Superior temporal gyrus (tissue), 1 donor: ENCODE results near the gene ETHE1.
A peak's percentile ranks its signal among the peaks of the same experiment; 100 is the strongest.
"Not testable (repeated sequence)": the region's sequence is repeated elsewhere in the genome, so short reads cannot be mapped to it uniquely, and the experiment has no call there.

ENCODE experiments used
- DNase-seq: peaks from one replicate; pipeline ENCODE4 v3.0.0-alpha.2; 2016; ENCODE audit errors: extremely low spot score

ETHE1 gene

DNA sequence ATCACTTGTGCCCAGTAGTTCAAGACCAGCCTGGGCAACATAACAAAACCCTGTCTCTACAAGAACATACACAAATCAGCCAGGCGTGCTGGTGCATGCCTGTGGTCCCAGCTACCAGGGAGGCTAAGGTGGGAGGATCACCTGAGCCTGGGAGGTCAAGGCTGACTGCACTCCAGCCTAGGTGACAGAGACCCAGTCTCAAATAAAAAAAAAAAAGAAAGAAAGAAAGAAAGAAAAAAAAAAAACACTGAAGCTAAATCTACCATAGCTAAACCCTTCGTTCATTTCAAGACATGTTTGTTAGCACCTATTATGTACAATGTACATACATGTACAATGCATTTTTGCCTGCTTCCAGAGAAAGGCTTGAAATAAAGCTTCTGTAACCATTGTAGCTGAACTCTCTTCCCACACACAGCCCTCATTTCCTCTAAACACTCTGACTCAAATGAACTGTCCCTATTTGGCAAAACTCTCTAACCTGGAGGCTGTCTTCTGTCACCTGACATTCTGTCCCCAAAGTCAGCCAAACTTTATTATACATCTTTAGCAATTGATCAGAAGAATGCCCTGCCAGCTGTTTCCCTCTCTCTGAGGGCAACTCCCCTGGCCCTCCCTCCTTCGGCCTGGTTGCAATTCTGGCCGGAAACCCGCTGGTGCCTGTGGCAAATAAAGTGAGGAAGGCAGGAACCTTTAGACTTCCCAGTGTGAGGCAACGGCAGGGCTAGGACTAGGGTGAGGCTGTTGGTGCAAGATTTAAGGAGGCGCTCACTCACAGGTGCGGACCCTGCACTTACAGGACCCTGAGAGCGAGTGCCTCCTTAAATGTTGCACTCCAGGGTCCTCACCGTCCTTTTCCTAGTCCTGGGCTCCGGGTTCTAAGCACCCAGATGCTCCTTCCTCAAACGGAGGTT is 1.8 kb downstream of the ETHE1 start:
- DNase-seq: no peak

DNA sequence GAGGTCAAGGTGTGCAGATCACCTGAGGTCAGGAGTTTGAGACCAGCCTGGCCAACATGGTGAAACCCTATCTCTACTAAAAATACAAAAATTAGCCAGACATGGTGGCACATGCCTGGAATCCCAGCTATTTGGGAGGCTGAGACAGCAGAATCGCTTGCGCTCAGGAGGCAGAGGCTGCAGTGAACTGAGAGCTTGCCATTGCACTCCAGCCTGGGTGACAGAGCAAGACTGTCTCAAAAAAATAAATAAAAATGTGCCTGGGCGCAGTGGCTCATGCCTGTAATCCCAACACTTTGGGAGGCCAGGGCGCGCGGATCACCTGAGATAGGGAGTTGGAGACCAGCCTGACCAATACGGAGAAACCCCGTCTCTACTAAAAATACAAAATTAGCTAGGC is 3.3 kb downstream of the ETHE1 start:
- not testable (repeated sequence) for DNase-seq

DNA sequence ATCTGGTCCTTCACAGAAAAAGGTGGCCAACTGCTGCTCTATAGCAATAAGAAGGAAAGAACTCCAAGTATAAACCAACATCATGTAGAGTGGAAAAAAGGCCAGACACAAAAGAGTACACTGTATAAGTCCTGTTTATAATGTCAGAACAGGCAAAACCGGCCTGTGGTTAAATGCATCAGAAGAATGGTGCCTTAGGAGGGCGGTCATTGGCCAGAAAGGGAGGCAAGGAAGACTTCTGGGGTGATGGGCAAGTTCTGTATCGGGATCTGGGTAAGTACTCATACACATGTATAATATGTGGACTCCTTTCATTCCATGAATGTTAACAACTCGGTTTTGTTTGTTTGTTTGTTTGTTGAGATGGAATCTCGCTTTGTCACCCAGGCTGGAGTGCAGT is 4.1 kb downstream of the ETHE1 start:
- no peak for DNase-seq

DNA sequence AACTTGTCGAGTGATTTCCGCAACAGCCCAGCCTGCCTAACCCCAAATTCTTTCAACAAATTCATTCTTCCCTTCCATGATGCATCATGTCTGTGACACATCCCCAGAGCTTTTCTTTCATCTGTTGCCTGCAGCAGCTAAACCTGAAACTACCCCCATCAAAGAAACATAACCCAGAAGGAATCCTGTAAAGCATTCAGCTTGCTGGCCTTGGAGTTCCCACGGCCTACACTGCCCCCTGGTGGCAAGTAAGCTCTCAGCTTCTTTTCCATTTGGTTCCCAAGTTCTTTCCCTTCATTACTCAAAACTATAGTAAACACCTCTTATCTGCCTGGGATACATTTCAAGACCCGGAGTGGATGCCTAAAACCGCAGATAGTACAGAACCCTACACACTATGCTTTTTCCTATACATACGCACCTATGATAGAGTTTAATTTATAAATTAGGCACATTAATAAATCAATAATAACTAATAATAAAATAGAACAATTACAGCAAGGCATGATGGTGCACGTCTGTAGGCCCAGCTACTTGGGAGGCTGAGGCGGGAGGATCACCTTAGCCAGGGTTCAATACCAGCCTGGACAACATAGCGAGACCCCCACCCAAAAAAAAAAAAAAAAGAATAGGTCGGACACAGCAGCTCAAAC is 7.4 kb downstream of the ETHE1 start:
- DNase-seq: peak; percentile 95

DNA sequence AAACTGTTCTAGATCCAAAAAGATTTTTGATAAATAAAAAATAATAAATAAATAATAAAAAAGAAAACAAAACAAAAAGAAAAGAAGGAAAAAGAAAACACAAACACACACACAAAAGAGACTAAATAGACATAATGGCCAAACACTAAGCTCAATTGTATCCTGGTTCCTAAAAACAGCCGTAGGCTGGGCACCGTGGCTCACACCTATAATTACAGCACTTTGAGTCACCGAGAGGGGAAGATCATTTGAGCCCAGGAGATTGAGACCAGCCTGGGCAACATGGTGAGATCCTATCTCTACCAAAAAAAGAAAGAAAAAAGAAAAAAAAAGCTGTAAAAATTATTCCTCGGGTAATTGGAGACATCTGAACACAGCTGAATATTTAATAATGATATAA is 8.9 kb downstream of the ETHE1 start:
- DNase-seq: no peak

DNA sequence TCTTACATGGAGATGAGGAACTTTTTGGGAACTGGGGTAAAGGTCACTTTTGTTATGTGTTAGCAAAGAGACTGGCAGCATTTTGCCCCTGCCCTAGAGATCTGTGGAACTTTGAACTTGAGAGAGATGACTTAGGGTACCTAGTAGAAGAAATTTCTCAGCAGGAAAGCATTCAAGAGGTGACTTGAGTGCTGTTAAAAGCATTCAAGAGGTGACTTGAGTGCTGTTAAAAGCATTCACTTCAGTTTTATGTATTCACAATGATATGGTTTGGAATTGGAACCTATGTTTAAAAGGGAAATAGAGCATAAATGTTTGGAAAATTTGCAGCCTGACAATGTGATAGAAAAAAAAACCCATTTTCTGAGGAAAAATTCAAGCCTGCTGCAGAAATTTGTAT is 14.6 kb downstream of the ETHE1 start:
- not testable (repeated sequence) for DNase-seq

DNA sequence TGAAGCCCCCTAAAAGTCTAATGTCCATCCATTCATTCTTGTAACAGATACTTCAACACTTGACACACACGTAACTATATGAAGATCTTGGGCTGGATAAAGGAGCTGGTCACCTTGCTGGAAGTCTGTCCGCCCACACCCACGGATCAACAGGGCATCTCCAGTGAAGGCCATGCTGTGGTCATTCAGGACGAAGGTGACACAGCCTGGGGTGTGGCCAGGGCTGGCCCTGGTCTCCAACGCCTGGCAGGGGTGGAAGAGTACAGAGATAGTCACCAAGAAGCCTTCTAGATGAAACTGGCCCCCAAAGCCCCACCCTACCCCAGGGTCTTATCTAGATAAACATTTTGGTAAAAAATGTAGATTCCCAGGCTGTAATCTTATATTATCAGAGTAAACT is 15.7 kb downstream of the ETHE1 start:
- no peak for DNase-seq

DNA sequence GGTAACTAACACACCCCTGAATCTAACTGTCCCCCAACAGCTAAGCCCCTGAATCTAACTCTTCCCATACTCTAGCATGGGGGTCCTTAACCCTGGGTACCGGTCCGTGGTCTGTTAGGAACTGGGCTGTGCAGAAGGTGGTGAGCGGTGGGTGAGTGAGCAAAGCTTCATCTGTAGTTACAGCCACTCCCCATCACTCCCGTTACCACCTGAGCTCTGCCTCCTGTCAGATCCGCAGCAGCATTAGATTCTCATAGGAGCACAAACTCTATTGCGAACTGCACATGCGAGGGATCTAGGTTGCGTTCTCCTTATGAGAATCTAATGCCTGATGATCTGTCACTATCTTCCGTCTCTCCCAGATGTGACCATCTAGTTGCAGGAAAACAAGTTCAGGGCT is 16.3 kb downstream of the ETHE1 start:
- no peak for DNase-seq

DNA sequence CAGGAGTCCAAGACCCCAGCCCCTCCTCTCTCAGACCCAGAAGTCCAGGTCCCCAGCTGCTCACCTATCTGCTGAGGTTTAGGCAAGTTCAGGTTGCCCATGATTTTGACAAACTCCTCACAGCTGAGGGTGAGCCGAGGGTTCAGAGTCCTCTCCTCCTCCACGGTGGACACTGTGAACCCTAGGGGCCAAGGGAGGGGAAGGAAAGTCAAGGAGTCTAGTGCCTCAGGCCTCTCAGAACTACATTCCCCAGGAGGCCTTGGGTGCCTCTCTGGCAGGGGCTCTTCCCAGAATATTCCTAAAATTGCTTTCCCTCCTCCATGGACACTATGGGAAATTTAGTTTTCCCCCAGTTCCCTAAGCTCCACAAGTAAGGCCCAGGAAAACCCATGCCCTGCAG is 19.1 kb downstream of the ETHE1 start:
- no peak for DNase-seq

DNA sequence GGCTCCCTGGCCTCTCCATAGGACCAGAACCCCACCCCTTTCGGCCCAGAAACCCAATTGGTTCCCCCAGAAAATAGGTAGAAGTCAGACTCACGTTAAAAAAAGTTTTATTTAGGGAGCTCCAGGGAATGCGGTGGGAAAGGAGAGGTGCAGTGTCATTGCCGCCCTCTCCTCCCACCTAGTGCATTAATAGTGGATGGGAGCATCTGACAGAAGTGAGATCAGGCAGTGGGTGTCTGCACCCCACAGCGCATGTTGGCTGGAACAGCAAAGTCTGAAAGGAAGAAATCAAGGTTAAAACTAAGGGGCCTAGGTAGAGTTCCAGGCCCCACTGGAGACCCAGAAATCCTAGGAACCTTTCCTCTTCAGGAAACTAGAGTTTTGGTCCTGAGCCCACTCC is 20.4 kb downstream of the ETHE1 start:
- no peak for DNase-seq

DNA sequence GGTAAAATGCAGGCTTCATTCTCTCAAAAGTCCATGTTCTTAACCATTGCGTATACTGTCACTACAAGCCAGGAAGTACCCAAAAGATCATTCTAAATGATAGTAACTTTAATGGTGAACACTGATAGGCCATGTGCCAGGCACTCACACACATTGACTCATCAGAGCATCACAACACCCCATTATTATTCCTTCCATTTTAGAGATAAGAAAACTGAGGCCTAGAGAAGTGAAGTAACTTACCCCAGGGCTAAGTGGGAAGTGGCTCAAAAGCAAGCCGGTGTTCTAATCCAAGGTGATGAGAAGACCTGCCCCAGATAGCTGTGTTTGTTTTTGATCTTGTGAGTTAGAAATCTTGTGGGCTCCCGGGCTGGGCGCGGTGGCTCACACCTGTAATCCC is 21.1 kb downstream of the ETHE1 start:
- DNase-seq: no peak

DNA sequence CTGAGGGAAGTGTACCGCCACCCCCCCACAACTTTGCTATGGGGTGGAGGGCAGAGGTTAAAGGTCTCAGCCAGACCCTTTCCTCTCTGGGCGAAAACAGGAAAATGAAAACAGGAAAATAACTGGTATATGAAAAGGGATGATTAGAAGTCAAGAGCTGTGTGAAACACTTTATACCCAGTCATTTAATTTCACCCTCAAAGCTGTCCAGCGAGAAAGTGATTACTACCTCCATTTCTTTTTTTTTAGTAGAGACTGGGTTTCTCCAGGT is 21.9 kb downstream of the ETHE1 start:
- no peak for DNase-seq

DNA sequence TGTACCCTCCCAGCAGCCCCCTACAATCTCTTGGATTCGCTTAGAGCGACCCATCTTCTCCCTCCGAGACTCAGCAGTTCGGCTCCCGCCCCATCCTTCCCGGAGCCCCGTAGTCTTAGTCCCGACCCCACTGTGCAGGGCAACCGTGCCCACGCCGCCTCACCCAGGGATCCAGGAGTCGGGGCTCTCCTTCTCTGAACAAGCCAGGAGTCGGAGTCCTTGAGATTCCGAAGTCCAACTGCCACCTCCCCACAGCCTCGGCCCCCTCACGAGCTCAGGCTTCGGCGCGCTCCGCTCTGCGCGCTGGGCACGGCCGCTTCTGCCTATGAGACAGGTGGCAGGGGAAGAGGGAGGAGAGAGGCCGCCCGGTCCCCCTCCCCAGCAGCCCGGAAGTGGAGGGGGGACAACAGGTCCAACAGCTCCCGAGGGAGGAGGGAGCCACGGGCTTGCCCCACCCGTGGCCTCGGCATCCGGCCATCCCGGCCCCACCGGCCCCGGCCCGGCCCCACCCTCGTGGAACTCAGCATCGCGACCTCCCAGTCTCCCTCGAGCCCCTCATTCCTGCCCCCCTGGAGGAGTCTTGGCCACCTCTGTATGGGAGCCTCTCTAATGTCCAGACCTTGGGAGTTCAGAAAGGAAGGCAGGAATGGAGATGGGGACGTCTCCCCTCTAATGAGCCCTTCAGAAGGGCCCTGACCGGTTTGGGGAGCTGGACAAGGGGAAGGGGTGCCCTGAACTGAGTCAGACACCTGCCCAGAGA is 22.4 kb downstream of the ETHE1 start, which contains the start of gene PHLDB3:
Gene PHLDB3 (minus strand): TSS at position 321 of the 760 bp plus-strand sequence. CDS start 628 bp downstream, outside the sequence.
- DNase-seq: no peak

DNA sequence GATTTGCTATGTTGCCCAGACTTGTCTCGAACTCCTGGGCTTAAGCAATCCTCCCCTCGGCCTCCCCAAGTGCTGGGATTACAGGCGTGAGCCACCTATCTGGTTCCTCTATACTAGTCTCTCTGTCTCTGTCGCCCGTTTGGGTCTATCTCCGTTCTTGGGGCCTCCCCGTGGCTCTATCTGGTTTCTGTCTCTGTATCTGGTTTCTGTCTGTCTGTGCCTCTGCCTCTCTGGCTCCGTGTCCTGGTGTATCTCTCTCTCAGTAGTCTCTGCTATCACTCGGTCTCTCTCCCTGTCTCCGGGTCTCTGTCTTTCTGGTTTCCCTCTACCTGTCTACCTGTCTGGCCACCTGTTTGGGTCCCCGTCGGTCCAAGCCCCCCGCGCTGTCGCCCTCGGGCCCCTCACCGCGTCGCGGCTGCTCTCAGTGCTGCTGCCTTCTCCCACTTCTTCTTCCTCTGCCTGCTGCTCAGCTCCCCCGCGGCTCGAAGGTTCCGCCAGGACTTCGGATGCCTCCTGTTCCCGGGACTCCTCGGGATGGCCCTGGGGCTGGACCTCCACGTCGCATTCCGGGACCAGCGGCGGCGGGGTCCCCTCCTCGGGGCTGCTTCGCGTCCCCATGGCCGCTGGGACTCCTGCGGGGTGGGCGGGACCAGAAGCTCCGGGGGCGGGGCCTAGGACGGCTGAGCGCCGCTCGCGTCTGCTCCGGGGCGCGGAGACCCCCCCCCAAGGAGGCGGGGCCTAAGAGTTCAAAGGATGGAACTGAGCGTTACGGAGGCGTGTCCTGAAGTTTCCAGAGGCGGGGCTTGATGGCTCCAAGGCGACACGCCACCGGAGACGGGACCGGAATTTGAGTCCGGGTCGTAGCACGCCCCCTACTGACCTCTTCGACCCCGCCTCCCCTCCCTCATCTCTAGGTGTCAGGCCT is 23.2 kb downstream of the ETHE1 start:
- DNase-seq: peak; percentile 96

DNA sequence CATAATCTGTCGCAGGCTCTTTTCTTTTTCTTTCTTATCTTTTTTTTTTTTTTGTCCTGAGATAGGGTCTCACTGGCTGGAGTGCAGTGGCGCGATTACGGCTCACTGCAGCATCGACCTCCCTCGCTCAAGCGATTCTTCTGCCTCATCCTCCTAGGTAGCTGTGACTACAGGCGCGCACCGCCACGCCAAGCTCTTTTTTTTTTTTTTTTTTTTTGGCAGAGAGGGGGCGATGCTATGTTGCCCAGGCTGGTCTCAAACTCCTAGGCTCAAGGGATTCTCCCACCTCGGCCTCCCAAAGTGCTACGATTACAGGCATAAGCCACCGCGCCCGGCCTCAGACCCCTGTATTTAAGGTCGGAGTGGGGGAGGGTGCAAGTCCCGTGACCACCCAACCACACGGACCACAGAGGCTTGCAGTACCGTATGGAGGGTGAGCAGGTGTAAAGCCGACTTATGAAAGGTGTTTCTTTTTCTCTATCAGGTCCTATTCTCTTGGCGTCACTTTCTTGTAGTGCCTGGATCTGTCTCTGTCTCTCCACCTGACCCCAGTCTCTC is 24.5 kb downstream of the ETHE1 start:
- DNase-seq: no peak

DNA sequence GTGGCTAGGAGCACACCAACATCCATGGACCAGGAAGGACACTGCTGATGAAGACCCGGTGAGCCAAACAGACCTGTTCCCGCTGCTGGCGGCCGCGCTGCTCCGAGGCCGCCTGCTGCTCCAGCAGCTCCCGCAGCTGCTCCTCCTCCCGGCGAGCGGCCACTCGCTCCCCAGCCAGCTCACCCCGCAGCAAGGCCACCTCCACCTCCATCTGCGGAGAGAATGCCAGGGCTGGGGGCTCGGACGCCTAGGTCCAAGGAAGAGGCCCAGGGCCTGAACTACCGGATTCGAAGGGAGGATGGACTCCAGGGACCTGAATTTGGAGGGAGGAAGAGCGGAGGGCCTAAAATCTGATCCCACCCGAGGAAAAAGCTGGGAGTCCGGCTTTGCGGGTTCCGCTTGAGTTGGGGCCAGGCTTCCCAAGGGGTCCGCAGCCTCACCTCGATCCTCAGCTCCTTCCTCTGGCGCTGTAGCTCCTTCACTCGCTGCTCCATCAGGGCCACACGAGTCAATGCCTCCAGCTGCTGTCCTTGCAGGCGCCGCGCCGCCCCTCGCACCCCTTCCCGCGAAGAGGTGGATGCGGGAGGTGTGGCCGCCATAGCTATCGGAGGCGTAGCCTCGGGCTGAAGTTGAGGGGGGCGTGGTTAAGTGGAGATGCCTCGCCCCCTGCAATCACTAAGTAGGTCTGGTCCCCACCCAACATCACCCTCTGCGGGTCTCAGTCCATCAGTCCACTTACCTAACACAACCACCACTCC is 25.2 kb downstream of the ETHE1 start:
- no peak for DNase-seq

DNA sequence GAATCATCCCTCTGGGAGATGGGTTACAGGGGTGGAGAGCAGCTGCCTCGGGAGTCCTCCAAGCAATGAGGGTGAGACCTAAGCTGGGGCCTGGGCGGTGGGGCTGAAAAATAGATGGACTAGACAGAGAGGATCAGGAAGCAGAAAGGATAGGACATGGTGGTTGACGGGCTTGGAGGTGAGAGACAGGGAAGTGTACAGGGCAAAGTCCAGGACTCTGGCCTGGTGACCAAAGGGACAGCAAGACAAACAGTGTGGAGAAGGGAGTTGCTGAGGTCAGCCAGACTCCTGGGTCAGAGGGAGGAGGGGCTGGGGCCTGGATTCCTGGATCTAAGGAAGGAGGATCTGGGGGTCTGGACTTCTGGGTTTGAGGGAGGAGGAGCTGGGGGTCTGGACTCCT is 28.0 kb downstream of the ETHE1 start:
- no peak for DNase-seq

DNA sequence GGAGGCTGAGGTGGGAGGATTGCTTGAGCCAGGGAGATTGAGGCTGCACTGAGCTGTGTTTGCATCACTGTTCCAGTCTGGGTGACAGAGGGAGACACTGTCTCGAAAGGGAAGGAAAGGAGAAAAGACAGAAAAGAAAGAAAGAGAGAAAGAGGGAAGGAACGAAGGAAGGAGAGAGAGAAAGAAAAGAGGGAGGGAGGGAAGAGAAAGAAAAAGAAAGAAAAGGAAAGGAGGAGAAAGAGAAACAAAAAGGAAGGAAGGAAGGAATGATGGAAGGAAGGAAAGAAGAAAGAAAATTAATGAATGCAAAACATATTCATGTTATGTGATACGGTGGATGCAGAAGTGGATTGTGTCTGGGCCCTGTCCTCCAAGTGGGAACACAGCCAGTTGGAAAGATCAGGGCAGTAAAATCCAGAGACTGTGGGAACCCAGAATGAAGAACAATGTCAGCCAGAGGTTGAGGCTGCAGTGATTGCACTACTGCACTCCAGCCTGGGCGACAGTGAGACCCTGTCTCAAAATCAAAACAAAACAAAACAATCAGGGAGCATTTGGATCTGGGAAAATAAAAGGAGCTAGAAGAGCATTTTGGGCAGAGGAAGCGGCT is 28.7 kb downstream of the ETHE1 start:
- no peak for DNase-seq

DNA sequence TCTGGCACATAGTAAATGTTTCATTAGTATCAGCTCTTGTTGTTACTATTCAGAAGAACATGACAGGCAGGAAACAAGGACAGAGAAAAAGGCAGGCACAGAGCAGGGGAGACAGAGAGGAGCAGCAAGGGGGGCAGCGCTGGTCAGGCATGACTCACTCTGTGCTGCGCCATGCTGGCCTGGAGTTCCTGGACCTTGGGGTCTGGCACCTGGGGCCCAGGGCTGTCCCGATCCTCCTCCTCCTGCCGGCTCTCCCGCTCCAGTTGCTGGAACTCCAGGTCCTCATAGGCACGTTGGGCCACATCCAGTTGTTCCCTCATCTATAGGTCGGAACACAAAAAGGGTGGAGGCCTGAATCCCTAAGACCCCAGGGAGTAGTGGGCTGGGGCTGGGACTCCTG is 30.0 kb downstream of the ETHE1 start:
- no peak for DNase-seq

DNA sequence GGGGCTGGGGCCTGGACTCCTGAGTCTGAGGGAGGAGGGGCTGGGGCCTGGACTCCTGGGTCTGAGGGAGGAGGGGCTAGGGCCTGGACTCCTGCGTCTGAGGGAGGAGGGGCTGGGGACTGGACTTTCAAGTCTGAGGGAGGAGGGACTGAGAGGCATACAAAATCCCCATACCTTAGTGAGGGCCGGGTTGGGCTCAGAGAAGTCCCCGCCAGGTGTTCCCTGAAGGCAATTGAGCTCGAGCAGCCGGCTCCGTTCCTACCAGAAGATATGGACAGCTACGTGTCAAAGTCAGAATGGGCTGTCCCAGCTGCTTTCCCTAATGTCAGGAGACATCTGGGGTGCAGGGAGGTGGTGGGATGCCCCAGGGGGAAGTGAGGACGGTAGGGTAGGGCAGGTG is 31.9 kb downstream of the ETHE1 start:
- DNase-seq: no peak
